Measurements from ENCODE around the gene NAPSA.
"Not testable (repeated sequence)": the region's sequence is repeated elsewhere in the genome, so short reads cannot be mapped to it uniquely, and the experiment has no call there.

Gene NAPSA

GRCh38 chr19:50333737-50334617 lies 31.5 kb downstream of the NAPSA start:
- peaks cover 57% of the 10 kb centered on the region for H3K27me3 Mint-ChIP-seq
- peaks cover 12% of the 10 kb centered on the region for H3K36me3 Mint-ChIP-seq
- H3K27ac Mint-ChIP-seq = peak overlapping the region; percentile 94
- peak overlapping the region; percentile 80 for H3K4me3 Mint-ChIP-seq
- CTCF ChIA-PET = interaction anchor here (0.6 to 2.7 kb wide), 2 partner anchors 24 to 32 kb away, joined by 3 to 9 read pairs; no protein-coding TSS in a partner anchor
- H3K4me1 Mint-ChIP-seq = peaks cover 65% of the 10 kb centered on the region
- peak; percentile 85 for DNase-seq
- H3K9me3 Mint-ChIP-seq = peaks cover 11% of the 10 kb centered on the region

DNA sequence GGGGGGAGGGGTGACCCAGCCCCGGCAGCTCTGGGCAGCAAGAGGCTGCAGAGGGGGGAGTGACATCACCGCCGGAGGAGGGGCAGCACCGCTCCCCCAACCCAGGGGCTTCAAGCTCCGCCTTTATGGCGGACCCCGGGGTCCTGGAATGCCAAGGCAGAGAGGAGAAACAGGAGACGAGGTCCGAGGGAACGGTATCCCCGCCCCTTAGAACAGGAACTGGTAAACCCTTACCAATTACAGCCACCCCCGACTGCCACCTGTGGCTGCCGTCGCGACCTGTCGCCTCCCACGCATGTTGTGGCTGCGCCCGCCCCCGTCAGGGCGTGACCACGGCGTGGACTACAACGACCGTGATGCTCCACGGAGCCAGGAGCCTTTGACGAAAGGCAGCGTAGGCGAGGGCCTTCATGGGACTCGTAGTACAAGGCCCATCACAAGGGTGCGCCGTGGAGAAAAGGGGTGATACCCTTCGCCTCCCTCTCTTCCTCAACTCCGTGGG lies 32.2 kb downstream of the NAPSA start:
- Mint-ChIP-seq H3K9me3 (peaks cover 11% of the 10 kb centered on the region), H3K4me1 (peaks cover 66% of the 10 kb centered on the region), H3K4me3 (peak overlapping the region; percentile 80), H3K27me3 (peaks cover 63% of the 10 kb centered on the region), H3K36me3 (peaks cover 12% of the 10 kb centered on the region), H3K27ac (peak overlapping the region; percentile 94)
- CTCF ChIA-PET = interaction anchor here (0.6 to 2.7 kb wide), 2 partner anchors 24 to 33 kb away, joined by 3 to 9 read pairs; no protein-coding TSS in a partner anchor
- DNase-seq = peak; percentile 94

GRCh38 chr19:50332244-50333038 lies 33.0 kb downstream of the NAPSA start:
- CTCF ChIA-PET = interaction anchor here (2.7 kb wide), 1 partner anchor 25 kb away, joined by 9 read pairs; no protein-coding TSS in a partner anchor
- H3K4me1 Mint-ChIP-seq = peaks cover 70% of the 10 kb centered on the region
- DNase-seq = no peak
- H3K4me3 Mint-ChIP-seq = peak overlapping the region; percentile 80
- H3K27ac Mint-ChIP-seq = peak overlapping the region; percentile 87
- H3K9me3 Mint-ChIP-seq = peaks cover 11% of the 10 kb centered on the region
- H3K36me3 Mint-ChIP-seq = peaks cover 14% of the 10 kb centered on the region
- H3K27me3 Mint-ChIP-seq = peaks cover 70% of the 10 kb centered on the region

GRCh38 chr19:50331994-50332243 lies 33.5 kb downstream of the NAPSA start:
- Mint-ChIP-seq H3K36me3 (peaks cover 20% of the 10 kb centered on the region), H3K27ac (peak overlapping the region; percentile 87), H3K9me3 (peaks cover 11% of the 10 kb centered on the region), H3K4me3 (peak overlapping the region; percentile 80), H3K4me1 (peaks cover 75% of the 10 kb centered on the region), H3K27me3 (peaks cover 75% of the 10 kb centered on the region)
- DNase-seq = no peak
- CTCF ChIA-PET = interaction anchor here (2.7 kb wide), 1 partner anchor 26 kb away, joined by 9 read pairs; no protein-coding TSS in a partner anchor

DNA sequence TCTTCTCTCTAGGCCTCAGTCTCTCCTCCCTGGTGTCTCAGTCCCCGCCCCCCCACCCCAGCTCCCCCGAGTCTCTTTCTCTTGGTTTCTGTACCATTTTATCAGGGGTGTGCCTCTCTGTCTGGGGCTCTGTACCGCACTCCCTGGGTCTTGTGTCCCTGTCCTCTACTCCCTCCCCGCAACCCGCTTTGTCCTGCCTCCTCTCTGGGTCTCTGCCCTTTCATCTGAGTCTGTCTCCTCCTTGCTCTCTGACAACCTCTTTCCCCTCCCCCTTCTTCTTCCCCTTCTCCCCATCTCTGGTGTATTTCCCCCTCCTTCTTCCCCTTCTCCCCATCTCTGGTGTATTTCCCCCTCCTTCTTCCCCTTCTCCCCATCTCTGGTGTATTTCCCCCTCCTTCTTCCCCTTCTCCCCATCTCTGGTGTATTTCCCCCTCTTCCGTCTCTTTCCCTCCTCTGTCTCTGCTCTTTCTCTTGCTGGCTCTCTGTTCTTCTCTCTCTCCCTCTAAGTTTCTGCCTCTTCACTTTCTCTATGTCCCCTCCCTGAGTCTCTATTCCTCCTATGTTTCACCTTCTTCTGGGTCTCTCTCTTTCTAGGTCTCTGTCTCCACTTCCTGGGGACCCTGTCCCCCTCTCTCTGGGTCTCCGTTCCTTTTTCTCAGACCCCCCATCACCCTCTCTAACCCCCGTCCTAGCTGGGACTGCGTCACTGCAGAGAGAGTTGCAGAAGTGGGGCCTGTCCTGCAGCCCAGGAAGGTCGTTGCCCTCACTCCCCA lies 34.0 kb downstream of the NAPSA start:
- peaks cover 81% of the 10 kb centered on the region for H3K4me1 Mint-ChIP-seq
- peak overlapping the region; percentile 87 for H3K27ac Mint-ChIP-seq
- H3K4me3 Mint-ChIP-seq = peak overlapping the region; percentile 80

GRCh38 chr19:50330365-50331078 lies 34.9 kb downstream of the NAPSA start:
- CTCF ChIA-PET = no interaction called here
- Mint-ChIP-seq H3K27ac (peak overlapping the region; percentile 98), H3K36me3 (peaks cover 20% of the 10 kb centered on the region), H3K9me3 (peaks cover 11% of the 10 kb centered on the region), H3K4me3 (peak overlapping the region; percentile 81), H3K4me1 (peaks cover 80% of the 10 kb centered on the region), H3K27me3 (peaks cover 89% of the 10 kb centered on the region)
- DNase-seq = peak; percentile 91

More for the DNA sequence above, 34.0 kb downstream of the NAPSA start:
- CTCF ChIA-PET = no interaction called here
- Mint-ChIP-seq H3K27me3 (peaks cover 80% of the 10 kb centered on the region), H3K9me3 (peaks cover 11% of the 10 kb centered on the region), H3K36me3 (peaks cover 20% of the 10 kb centered on the region)
- peak; percentile 42 for DNase-seq

- Mint-ChIP-seq H3K27ac (peak overlapping the region; percentile 98), H3K27me3 (peaks cover 88% of the 10 kb centered on the region), H3K36me3 (peaks cover 20% of the 10 kb centered on the region), H3K4me1 (peaks cover 75% of the 10 kb centered on the region), H3K4me3 (peak overlapping the region; percentile 81), H3K9me3 (peaks cover 11% of the 10 kb centered on the region)
- CTCF ChIA-PET = interaction anchor here (1.1 kb wide), 1 partner anchor 75 kb away, joined by 5 read pairs; no protein-coding TSS in a partner anchor
- DNase-seq = not testable (repeated sequence)
Observed at GRCh38 chr19:50329926-50330294, 35.5 kb downstream of the NAPSA start.

GRCh38 chr19:50329146-50329925 lies 36.1 kb downstream of the NAPSA start, which contains the start of gene KCNC3:
Gene KCNC3, minus strand, starts transcription at chr19:50329377. Its CDS starts 295 bp downstream, at chr19:50329082.
- Mint-ChIP-seq H3K9me3 (peaks cover 11% of the 10 kb centered on the region), H3K27ac (peak within 1 kb of the TSS; percentile 98), H3K4me3 (peak within 1 kb of the TSS; percentile 81), H3K4me1 (peaks cover 75% of the 10 kb centered on the region), H3K27me3 (peaks cover 89% of the 10 kb centered on the region), H3K36me3 (peaks cover 20% of the 10 kb centered on the region)
- DNase-seq = peak; percentile 98
- CTCF ChIA-PET = interaction anchor here (0.6 to 1.4 kb wide), 5 partner anchors 8 to 75 kb away, joined by 3 to 5 read pairs (median 3); no protein-coding TSS in a partner anchor

GRCh38 chr19:50328873-50329145 lies 36.6 kb downstream of the NAPSA start:
- peaks cover 20% of the 10 kb centered on the region for H3K36me3 Mint-ChIP-seq
- no peak for DNase-seq
- peak overlapping the region; percentile 81 for H3K4me3 Mint-ChIP-seq
- H3K9me3 Mint-ChIP-seq = peaks cover 8% of the 10 kb centered on the region
- CTCF ChIA-PET = interaction anchor here (0.6 to 1.4 kb wide), 5 partner anchors 9 to 74 kb away, joined by 3 to 5 read pairs (median 3); no protein-coding TSS in a partner anchor
- H3K27ac Mint-ChIP-seq = no peak overlapping the region
- peaks cover 89% of the 10 kb centered on the region for H3K27me3 Mint-ChIP-seq
- H3K4me1 Mint-ChIP-seq = peaks cover 71% of the 10 kb centered on the region

DNA sequence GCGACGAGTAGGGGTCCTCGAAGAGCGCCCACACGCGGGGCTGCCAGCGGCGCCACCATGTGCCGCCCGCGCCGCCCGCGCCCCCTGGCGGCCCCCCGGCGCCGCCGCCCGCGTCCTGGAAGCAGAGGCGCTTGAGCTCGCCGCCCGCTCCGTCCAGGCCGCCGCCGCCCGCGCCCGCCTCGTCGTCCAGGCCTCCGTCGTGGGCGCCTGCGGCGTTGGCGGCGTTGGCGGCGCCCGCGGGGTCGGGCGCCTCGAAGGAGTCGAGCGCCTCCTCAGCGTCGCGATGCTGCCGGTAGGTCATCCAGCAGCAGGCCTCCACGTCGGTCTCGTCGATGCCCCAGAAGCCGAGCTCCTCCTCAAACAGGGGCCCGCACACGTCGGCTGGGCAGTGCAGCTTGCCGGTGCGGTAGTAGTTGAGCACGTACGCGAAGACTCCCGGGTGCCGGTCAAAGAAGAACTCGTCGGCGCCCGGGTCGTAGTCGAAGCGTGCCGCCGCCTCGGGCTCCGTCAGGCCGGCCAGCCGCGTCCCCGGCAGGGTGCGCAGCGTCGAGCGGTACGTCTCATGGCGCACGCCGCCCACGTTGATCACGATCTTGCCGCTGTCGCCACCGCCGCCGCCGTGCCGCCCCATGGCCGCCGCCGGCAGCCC lies 37.1 kb downstream of the NAPSA start:
- peaks cover 8% of the 10 kb centered on the region for H3K9me3 Mint-ChIP-seq
- H3K36me3 Mint-ChIP-seq = peaks cover 20% of the 10 kb centered on the region
- CTCF ChIA-PET = interaction anchor here (0.7 to 1.4 kb wide), 4 partner anchors 10 to 92 kb away, joined by 3 to 4 read pairs (median 4); no protein-coding TSS in a partner anchor
- H3K27ac Mint-ChIP-seq = no peak overlapping the region
- no peak overlapping the region for H3K4me3 Mint-ChIP-seq
- H3K4me1 Mint-ChIP-seq = peaks cover 66% of the 10 kb centered on the region
- H3K27me3 Mint-ChIP-seq = peaks cover 85% of the 10 kb centered on the region
- DNase-seq = no peak

GRCh38 chr19:50327461-50328223 lies 37.8 kb downstream of the NAPSA start:
- CTCF ChIA-PET = interaction anchor here (0.7 to 1.4 kb wide), 4 partner anchors 11 to 91 kb away, joined by 3 to 4 read pairs (median 4); no protein-coding TSS in a partner anchor
- Mint-ChIP-seq H3K27ac (peak overlapping the region; percentile 1), H3K9me3 (peaks cover 8% of the 10 kb centered on the region), H3K4me3 (peak overlapping the region; percentile 58), H3K27me3 (peaks cover 78% of the 10 kb centered on the region), H3K36me3 (peaks cover 19% of the 10 kb centered on the region), H3K4me1 (peaks cover 61% of the 10 kb centered on the region)
- no peak for DNase-seq

Measured in activated naive CD4-positive, alpha-beta T cell treated with anti-CD3 and anti-CD28 coated beads, Interleukin-2, amount 10 ng/mL, durations not matched to agents 7 days and 5 days (primary cell).